GM12872 (cell line): Measurements from ENCODE around the gene CTF1.
A peak's percentile ranks its signal among the peaks of the same experiment; 100 is the strongest.

ENCODE experiments used
- TF ChIP-seq, protein P1 (sequence below): IDR thresholded peaks from 3 replicates; pipeline ENCODE4 v1.5.1; 2011; ENCODE audit warnings: low read depth, mild to moderate bottlenecking, low read length, moderate library complexity; ENCODE audit not compliant: insufficient read depth

CTF1 gene

GRCh38 chr16:30892670-30893416 lies 3.6 kb upstream of the CTF1 start:
- TF ChIP-seq, protein P1, sequence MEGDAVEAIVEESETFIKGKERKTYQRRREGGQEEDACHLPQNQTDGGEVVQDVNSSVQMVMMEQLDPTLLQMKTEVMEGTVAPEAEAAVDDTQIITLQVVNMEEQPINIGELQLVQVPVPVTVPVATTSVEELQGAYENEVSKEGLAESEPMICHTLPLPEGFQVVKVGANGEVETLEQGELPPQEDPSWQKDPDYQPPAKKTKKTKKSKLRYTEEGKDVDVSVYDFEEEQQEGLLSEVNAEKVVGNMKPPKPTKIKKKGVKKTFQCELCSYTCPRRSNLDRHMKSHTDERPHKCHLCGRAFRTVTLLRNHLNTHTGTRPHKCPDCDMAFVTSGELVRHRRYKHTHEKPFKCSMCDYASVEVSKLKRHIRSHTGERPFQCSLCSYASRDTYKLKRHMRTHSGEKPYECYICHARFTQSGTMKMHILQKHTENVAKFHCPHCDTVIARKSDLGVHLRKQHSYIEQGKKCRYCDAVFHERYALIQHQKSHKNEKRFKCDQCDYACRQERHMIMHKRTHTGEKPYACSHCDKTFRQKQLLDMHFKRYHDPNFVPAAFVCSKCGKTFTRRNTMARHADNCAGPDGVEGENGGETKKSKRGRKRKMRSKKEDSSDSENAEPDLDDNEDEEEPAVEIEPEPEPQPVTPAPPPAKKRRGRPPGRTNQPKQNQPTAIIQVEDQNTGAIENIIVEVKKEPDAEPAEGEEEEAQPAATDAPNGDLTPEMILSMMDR = no peak

DNA sequence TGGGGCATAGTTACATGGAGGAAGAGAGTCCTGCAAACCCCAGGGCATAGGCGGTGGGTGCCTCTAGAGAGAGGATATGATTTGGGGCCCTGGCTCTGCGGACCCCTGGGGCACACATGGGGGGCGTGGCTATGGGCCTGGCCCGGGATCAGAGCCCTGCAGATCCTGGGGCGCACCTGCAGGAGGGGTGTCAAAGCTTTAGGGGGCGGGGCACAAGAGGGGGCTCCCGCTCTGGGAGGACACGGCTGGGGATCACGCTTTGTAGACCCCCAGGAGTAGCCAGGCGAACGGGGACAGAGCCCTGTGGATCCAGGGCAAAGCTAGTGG lies 3.0 kb upstream of the CTF1 start:
- TF ChIP-seq, protein P1 = no peak

DNA sequence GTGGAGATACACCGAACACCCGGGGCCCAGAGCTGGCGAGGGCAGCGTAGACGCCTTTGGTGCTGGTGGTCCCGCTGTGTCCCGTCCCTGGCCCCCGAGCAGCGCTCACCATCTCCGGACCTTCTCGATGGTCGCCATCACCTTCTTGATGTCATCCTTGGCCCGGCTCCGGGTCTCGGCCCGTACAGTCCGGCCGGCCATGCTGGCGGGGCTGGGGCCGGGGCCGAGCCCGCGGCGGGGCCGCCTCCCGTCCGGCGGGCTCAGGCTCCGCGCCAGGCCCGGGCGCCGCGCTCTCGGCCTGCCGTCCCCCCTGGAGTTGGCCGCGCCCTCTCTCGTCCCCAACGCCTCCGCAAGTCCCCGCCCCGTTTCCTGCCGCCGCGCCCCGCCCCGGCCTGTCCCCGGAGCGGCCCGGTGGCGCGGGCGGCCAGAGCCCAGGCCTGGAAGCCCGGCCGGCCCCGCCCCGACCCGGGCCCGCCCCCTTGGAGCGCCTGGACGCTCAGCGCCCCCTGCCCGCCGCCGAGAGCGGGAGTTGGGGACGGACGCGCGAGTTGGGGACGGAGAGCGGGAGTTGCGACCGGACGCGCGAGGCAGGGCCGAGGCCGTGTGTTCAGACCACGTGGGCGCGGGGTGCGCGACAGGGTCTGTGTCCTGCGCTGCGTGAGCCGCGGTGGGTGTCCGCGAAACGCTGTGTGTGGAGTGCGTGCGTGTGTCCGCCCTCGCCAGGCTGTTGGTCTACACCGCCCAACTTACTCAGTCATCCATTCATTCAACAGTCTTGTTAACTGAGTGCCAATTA lies 2.5 kb upstream of the CTF1 start, which contains the start of gene BCL7C:
TSS of gene BCL7C (minus strand) at position 334 of the 796 bp plus-strand sequence. CDS start at position 201, 133 bp downstream.
- TF ChIP-seq, protein P1 = peak; percentile 36; the same call in 1 of the 3 replicates

- TF ChIP-seq, protein P1 = no peak
Observed at GRCh38 chr16:30894540-30895368, 1.7 kb upstream of the CTF1 start.

DNA sequence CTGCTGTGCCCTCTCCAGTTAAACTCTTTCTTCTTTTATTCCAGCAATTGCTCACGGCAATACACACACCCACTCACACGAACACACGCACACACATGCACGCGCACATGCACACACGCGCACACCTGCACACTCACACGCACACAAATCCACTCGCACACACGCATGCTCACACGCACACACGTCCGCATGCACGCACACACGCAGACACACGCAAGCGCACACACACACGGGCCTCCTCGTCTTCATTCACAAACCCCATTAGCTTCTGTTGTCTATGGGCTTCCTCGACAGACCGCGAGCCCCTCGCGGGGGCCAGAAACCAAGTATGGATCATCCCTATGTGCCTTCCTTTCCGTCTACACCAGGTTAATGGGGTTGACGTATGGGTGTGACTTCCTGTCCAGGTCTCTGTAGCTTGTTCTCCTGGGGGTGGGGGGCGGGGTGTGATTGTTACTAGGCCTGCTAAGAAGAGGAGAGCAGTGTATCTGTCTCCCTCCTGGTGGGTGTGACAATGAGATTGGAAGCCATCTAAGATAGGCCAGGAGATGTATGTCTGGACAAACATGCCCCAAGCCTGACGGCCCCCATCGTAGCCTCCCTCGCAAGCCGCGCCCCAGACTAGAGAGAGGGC lies 670 bp upstream of the CTF1 start:
- TF ChIP-seq, protein P1 = no peak

GRCh38 chr16:30896889-30897733 lies 697 bp downstream of the CTF1 start:
- TF ChIP-seq, protein P1 = no peak
